Natural killer cell treated with Interleukin-12 subunit alpha and Interleukin-12 subunit beta and Interleukin-15 and Interleukin-18, amount 100 ng/mL, for 72 hours (primary cell): ENCODE results near the gene PCED1A. TPM values are rescaled to one million over a fixed set of nuclear protein-coding genes. Genes with fewer than 3 reads are reported as not detected.
A peak's percentile ranks its signal among the peaks of the same experiment; 100 is the strongest.
"Not testable (repeated sequence)": the region's sequence is repeated elsewhere in the genome, so short reads cannot be mapped to it uniquely, and the experiment has no call there.

Experiments
- ATAC-seq, 2 donors: fragments of 150-1000 bp; cut with Tn5 transposase in 1 of 2; sonication (Bioruptor Pico), chemical (Tn5 transposase) in 1 of 2; 2 replicates each; pipeline ENCODE4 v1.10.0; 2021
- DNase-seq: peaks from one replicate; pipeline ENCODE4 v3.0.0; 2022; ENCODE audit warnings: low spot score
- H3K27ac Mint-ChIP-seq, 2 donors: 1 replicate in 1 of 2; 2 replicates in 1 of 2; pipeline ENCODE4 v1.8.0; 2022; ENCODE audit warnings: mixed read lengths in 2 of 2, mild to moderate bottlenecking in 1 of 2, moderate library complexity in 1 of 2
- H3K27me3 Mint-ChIP-seq, 2 donors: 1 replicate in 1 of 2; 2 replicates in 1 of 2; pipeline ENCODE4 v1.8.0; 2022; ENCODE audit warnings: mixed read lengths in 2 of 2
- H3K36me3 Mint-ChIP-seq: one replicate; pipeline ENCODE4 v1.8.0; 2022; ENCODE audit warnings: mixed read lengths
- H3K4me1 Mint-ChIP-seq, 2 donors: 1 replicate in 1 of 2; 2 replicates in 1 of 2; pipeline ENCODE4 v1.8.0; 2022; ENCODE audit warnings: low read depth in 2 of 2, mixed read lengths in 2 of 2, mild to moderate bottlenecking in 1 of 2
- H3K4me3 Mint-ChIP-seq: one replicate; pipeline ENCODE4 v1.8.0; 2022; ENCODE audit warnings: mixed read lengths
- H3K9me3 Mint-ChIP-seq: 2 replicates; pipeline ENCODE4 v1.8.0; 2022; ENCODE audit warnings: mixed read lengths
- total RNA-seq, 2 donors: library from RNA; stranded (reverse); gene quantifications; one replicate each; pipeline ENCODE4 v1.2.3, GENCODE V29; 2022

The PCED1A gene
- total RNA-seq, 2 donors from 2014 or later = 53.8 to 62.6 TPM

DNA sequence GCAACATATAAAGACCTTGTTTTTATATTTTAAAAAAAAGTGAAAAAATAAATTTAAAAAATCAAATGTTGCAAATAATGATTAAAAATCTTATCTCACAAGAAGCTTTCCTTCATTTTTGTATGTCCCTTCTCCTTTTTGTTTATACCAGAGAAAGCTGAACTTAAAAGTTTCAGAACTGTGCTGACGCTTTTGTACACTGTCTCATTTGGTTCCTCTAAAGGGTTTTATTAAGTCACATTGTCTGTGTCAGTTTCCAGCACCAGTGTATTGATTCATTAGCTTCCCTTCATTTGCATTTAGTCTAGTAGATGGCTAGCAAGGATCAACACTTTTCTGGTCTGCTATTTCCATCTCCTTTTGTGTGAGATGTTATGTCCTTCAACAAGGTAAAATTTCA, 6.7 kb downstream of the PCED1A start:
- H3K4me1 Mint-ChIP-seq = peaks cover 10 to 31% of the 10 kb centered on the region in 2 donors
- ATAC-seq = no peak
- H3K36me3 Mint-ChIP-seq = peaks cover 18% of the 10 kb centered on the region
- H3K4me3 Mint-ChIP-seq = no peak overlapping the region
- no peaks in the 10 kb centered on the region for H3K9me3 Mint-ChIP-seq
- no peak overlapping the region for H3K27ac Mint-ChIP-seq
- H3K27me3 Mint-ChIP-seq = peaks cover 0 to 2% of the 10 kb centered on the region in 2 donors
- no peak for DNase-seq

DNA sequence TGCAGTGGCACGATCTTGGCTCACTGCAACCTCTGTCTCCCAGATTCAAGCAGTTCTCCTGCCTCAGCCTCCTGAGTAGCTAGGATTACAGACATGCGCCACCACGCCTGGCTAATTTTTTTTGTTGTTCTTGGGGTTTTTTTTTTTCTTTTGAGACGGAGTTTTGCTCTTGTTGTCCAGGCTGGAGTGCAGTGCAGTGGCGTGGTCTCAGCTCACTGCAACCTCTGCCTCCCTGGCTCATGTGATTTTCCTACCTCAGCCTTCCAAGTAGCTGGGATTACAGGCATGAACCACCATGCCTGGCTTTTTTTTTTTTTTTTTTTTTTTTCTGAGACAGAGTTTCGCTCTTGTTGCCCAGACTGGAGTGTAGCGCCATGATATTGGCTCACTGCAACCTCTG, 9.2 kb downstream of the PCED1A start:
- H3K4me3 Mint-ChIP-seq, DNase-seq, ATAC-seq, H3K36me3 Mint-ChIP-seq, H3K9me3 Mint-ChIP-seq, H3K27ac Mint-ChIP-seq: not testable (repeated sequence)
- peaks cover 0 to 13% of the 10 kb centered on the region in 2 donors for H3K27me3 Mint-ChIP-seq
- peaks cover 2 to 22% of the 10 kb centered on the region in 2 donors for H3K4me1 Mint-ChIP-seq

DNA sequence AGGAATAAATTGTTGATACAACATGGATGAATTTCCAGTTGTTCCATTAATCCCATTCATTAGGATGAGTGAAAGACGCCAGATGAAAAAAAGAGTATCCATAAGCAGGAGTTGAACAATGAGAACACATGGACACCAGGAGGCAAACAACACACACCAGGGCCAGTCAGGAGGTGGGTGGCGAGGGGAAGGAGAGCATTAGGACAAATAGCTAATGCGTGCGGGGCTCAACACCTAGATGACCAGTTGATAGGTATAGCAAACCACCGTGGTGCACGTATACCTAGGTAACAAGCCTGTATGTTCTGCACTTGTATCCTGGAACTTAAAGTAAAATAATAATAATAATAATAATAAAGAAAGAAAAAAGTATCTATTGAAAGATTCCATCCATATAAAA, 11.1 kb downstream of the PCED1A start:
- Mint-ChIP-seq H3K4me3 (no peak overlapping the region), H3K4me1 (peaks cover 5 to 28% of the 10 kb centered on the region in 2 donors), H3K36me3 (peaks cover 5% of the 10 kb centered on the region), H3K27ac (no peak overlapping the region), H3K9me3 (no peaks in the 10 kb centered on the region), H3K27me3 (peaks cover 0 to 17% of the 10 kb centered on the region in 2 donors)
- no peak for ATAC-seq
- DNase-seq = no peak

DNA sequence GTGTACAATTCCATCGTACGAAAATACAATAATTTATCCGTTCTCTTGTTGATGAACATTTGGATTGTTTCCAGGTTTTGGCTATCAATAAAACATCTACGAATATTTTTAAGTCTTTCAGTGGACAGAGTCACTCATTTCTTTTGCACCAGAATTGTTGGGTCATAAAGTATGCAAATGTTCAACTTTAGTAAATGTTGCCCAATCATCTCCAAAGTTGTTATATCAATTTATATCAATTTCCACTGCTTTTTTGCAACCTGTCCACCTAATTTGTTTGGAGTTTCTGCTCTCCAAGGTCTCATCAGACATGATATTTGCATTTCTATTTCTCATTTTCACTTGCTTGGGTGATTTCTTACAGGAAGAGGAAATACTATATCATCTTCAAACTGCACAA, 13.8 kb downstream of the PCED1A start:
- no peak for ATAC-seq
- Mint-ChIP-seq H3K9me3 (no peaks in the 10 kb centered on the region), H3K4me1 (peaks cover 9 to 24% of the 10 kb centered on the region in 2 donors), H3K4me3 (peak overlapping the region; percentile 65), H3K27me3 (peaks cover 0 to 19% of the 10 kb centered on the region in 2 donors), H3K36me3 (no peaks in the 10 kb centered on the region), H3K27ac (peak overlapping the region in 1 of 2 donors; percentile 40)
- DNase-seq = no peak

DNA sequence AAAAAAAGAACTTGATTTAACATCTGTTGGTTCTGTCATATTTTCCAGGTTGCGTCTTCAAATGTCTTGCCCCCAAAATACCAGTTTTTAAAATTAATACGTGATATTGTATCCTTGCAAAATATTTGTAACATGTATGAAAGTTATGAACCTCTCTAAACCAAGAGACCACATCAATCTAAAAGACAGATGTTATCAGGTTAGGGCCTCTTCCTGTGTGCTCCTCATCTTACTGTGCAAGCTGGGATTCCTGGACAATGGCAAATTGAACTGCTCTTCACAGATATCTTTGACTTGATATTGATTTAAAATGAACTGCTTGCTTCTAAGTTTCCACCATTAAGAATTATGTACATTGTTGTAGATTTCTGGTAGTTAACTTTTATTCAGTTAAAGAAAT, 14.7 kb downstream of the PCED1A start:
- no peak for DNase-seq
- peaks cover 11 to 27% of the 10 kb centered on the region in 2 donors for H3K4me1 Mint-ChIP-seq
- peak overlapping the region; percentile 65 for H3K4me3 Mint-ChIP-seq
- no peak for ATAC-seq
- H3K27ac Mint-ChIP-seq = peak overlapping the region in 1 of 2 donors; percentile 40
- no peaks in the 10 kb centered on the region for H3K36me3 Mint-ChIP-seq
- H3K27me3 Mint-ChIP-seq = peaks cover 0 to 20% of the 10 kb centered on the region in 2 donors
- H3K9me3 Mint-ChIP-seq = no peaks in the 10 kb centered on the region

DNA sequence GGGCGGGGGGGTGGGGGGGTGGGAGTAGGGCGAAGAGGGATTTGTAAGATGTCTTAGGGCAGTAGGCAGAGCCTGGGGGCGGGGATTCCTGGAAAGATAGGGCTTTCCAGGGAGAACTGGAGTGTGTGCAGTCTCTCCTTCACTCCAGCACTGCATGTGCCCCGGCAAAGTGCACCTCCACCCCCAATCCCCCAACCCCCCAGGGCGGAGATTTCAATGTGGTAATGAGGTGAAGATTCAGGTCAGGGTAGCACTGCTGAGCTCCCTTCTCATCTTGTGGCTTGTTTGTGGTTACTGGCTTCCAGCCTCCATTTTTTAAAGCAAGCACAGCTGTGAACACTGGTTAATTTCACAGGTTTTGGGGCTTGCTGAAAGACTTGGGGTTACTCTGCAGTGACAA, 18.4 kb downstream of the PCED1A start:
- Mint-ChIP-seq H3K36me3 (peaks cover 6% of the 10 kb centered on the region), H3K4me1 (peaks cover 20 to 40% of the 10 kb centered on the region in 2 donors), H3K4me3 (peak overlapping the region; percentile 77), H3K27me3 (peaks cover 14 to 25% of the 10 kb centered on the region in 2 donors), H3K27ac (peak overlapping the region in 1 of 2 donors; percentile 18), H3K9me3 (no peaks in the 10 kb centered on the region)
- ATAC-seq (peak; percentile 79 to 90), DNase-seq (peak; percentile 70)

DNA sequence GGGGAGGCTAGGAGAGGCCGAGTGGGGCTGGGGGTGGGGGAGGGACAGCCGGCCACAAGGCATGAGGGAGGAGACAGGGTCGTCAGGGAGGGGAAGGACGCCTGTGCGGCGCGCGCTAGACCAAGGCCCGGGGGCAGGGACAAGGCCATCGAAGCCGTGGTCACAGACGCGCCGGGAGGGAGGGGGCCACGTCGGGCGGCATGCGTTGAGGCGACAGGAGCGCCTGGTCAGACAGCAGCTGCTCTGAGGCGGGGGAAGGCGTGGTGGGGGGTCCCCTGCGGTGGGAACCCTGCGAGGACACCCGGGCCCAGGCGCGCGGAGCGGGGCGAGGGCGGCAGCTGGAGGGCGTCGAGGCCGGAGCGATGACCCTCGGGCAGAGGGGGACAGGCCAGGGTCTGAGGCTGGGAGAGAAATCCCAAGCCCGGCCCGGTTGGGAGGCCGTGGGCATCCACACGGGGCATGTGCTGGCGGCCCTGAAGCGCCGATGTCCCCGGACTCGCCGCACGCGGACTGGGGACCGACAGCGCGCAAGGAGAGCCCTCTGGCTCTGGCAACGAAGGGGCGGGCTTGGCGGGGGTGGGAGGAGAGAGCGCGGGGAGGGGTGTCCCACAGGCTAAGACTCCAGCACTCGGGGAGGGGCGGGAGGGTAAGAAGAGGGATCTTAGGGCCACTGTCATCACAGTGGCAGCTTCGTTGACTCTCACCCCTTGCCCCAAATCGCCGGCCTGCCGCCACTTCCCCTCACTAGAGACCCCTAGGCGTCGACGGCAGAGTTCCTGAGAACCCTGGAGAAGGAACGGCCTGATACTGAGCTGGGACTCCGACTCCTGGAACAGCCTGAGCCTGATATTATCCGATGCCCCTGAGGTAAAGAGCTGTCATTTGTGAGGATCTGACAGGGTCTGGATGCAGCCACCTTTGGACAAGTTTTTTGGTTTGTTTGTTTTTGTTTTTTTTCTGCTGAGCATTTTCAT, 19.3 kb downstream of the PCED1A start:
- Mint-ChIP-seq H3K27ac (peak overlapping the region in 1 of 2 donors; percentile 18), H3K27me3 (peaks cover 14 to 19% of the 10 kb centered on the region in 2 donors), H3K4me1 (peaks cover 24 to 31% of the 10 kb centered on the region in 2 donors), H3K9me3 (no peaks in the 10 kb centered on the region), H3K4me3 (peak overlapping the region; percentile 77), H3K36me3 (peaks cover 6% of the 10 kb centered on the region)
- DNase-seq = no peak
- ATAC-seq = peak; percentile 27 to 34

DNA sequence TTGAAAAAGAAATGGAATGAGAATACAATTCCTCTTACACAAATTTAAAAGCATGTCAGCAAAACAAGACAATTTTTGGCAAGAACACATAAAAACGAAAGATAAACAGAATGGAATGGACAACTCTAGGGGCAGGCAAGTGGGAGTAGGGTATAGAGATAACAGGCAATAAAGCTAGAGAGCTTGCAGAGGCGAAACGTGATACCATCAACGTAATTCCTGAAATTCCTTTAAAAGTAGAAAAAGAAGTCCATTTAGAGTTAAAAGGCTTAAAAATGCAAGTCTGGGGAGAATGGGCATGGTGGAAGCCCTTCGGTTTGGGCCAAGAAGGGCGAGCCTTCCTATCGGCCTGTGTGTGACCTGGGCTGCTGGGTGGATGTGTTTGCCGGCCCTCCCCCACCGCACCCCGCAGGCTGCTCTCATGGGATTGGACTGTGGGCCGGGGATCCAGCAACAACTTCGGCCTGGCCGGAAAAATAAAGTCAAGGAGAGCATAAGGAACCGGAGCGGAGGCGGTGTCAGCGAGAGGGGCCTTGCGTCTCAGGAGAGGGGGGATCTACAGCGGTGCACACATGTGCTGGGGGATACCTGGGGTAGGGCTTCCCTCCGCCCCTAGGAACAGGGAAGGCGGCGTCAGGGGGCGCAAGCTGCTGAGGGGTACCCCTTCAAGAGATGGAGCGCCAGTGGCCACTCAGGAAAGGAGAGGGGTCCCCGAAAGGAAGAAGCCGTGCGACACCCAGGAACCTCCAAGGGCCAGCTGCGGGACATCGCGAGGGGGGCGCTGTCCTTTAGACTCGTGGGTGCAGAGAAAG, 20.2 kb downstream of the PCED1A start:
- H3K36me3 Mint-ChIP-seq = peaks cover 6% of the 10 kb centered on the region
- ATAC-seq (no peak), DNase-seq (no peak)
- H3K27ac Mint-ChIP-seq = peak overlapping the region in 1 of 2 donors; percentile 19
- H3K4me1 Mint-ChIP-seq = peaks cover 24% of the 10 kb centered on the region in 2 donors
- peaks cover 14 to 15% of the 10 kb centered on the region in 2 donors for H3K27me3 Mint-ChIP-seq
- H3K4me3 Mint-ChIP-seq = peak overlapping the region; percentile 49
- no peaks in the 10 kb centered on the region for H3K9me3 Mint-ChIP-seq

DNA sequence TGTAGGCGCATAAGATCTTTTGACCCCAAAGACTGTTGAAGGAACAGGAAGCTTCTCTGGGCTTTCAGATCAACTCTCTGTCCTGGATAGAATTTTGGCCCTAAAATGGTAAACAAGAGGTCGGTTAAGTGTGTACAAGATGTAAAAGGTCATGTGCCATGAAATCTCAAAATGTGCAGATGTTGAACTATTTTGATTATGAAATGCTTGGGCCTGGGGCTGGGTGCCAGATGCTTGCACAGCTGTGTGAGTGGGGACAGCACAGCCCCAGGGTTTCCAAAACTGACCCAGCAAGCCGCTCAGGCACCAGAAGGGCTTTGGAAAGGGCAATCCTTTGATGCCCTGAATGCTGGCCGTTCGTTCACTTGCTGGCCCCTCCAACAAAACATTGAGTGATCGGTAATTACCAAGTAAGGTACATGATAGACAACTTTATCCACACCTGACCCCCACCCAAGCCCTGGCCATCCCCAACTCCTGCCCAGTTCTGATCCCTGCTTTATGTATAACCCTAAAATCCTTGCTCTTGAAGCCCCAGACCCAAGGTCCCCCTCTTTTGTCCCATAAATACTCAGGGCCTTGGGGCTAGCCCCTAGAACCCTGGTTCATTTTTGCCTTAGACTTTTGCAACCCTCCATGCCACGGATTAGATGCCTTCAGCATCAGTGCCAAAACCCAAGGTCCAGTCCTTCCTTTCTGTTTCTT, 22.4 kb downstream of the PCED1A start:
- Mint-ChIP-seq H3K4me3 (no peak overlapping the region), H3K4me1 (peaks cover 24% of the 10 kb centered on the region in 2 donors), H3K27ac (no peak overlapping the region), H3K9me3 (no peaks in the 10 kb centered on the region), H3K36me3 (peaks cover 6% of the 10 kb centered on the region), H3K27me3 (peaks cover 18 to 21% of the 10 kb centered on the region in 2 donors)
- ATAC-seq (no peak), DNase-seq (no peak)

DNA sequence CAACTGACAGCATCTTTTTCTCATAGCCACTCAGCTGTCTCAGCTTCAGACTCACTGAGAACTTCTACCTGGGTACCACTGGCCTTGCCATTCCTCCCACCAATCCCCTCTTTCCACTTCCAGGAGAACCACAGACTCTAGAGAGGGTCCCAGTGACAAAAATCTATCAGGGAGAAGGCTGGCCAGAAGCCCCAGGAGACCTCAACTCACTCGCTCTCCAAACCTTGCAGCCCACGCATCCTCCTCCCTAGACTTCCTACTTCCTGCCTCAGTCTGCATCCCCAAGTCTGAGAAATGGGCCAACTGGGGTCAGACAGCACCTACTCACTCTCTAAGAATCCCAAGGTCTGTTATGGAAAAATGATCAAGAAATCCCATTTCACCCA, 23.1 kb downstream of the PCED1A start:
- peaks cover 24% of the 10 kb centered on the region in 2 donors for H3K4me1 Mint-ChIP-seq
- DNase-seq (no peak), ATAC-seq (no peak)
- no peak overlapping the region for H3K4me3 Mint-ChIP-seq
- no peak overlapping the region for H3K27ac Mint-ChIP-seq
- peaks cover under 1% of the 10 kb centered on the region for H3K9me3 Mint-ChIP-seq
- peaks cover 20 to 24% of the 10 kb centered on the region in 2 donors for H3K27me3 Mint-ChIP-seq
- H3K36me3 Mint-ChIP-seq = peaks cover 9% of the 10 kb centered on the region

DNA sequence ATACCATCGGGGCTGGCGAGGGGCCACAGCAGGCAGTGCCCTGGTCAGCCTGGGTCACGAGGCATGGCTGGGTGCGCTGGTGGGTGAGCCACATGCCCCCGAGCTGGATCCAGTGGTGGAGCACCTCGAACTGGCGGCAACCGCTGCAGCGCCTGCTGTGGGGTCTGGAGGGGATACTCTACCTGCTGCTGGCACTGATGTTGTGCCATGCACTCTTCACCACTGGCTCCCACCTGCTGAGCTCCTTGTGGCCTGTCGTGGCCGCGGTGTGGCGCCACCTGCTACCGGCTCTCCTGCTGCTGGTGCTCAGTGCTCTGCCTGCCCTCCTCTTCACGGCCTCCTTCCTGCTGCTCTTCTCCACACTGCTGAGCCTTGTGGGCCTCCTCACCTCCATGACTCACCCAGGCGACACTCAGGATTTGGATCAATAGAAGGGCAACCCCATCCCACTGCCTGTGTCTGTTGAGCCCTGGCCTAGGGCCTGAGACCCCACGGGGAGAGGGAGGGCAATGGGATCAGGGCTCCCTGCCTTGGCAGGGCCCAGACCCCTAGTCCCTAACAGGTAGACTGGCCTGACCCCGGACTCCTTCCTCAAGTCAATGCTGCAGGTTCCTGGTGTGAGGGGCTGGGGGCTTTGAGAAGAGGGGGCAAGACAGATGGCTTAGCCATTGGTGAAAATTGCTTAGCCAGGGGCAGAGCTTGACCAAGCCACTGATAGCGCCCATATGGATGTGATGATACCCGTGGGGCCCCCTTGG, 23.7 kb downstream of the PCED1A start:
- ATAC-seq = peak; percentile 44 to 45
- peaks cover 22 to 30% of the 10 kb centered on the region in 2 donors for H3K27me3 Mint-ChIP-seq

DNA sequence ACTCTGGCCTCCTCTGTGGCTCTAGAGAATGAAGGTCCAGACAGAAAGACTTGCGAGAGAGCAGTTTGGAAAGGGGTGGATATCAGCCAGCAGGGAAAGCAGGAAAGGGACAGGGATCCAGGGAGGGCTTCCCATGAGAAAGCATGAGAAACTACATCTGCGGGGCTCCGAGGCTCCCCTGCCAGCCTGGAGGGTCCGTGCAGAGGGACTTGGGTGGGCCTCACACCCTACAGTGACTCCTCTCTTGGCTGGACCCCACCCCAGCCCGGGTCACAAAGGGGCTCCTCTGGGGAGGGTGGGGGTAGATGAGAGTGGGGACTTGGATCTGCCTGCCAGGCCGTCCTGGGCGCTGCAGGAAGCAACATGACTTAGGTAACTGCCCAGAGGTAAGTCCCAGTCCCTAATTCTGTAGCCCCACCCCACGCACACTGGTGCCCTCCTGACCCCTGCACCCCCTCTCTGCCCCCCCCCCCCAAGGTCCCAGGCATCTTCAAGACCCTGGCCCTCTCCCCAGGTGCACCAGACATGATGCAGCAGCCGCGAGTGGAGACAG, 24.3 kb downstream of the PCED1A start, which contains the start of gene TMEM239:
Gene TMEM239 (plus strand): TSS at position 335 of the 553 bp plus-strand sequence. CDS start 191 bp downstream, at position 526.
- DNase-seq = no peak
- ATAC-seq = peak in 1 of 2 donors; percentile 13
- Mint-ChIP-seq H3K9me3 (peaks cover 3% of the 10 kb centered on the region), H3K4me1 (peaks cover 15 to 17% of the 10 kb centered on the region in 2 donors), H3K27ac (no peak within 1 kb of the TSS), H3K36me3 (peaks cover 20% of the 10 kb centered on the region), H3K4me3 (no peak within 1 kb of the TSS), H3K27me3 (peaks cover 21 to 36% of the 10 kb centered on the region in 2 donors)

More for the DNA sequence above, 23.7 kb downstream of the PCED1A start:
- peaks cover 3% of the 10 kb centered on the region for H3K9me3 Mint-ChIP-seq
- peaks cover 15% of the 10 kb centered on the region for H3K36me3 Mint-ChIP-seq
- H3K4me1 Mint-ChIP-seq = peaks cover 18 to 21% of the 10 kb centered on the region in 2 donors
- no peak overlapping the region for H3K4me3 Mint-ChIP-seq
- no peak overlapping the region for H3K27ac Mint-ChIP-seq
- no peak for DNase-seq
